ENCODE data around the gene MAPKBP1. TPM values are rescaled to one million over a fixed set of nuclear protein-coding genes. Genes with fewer than 3 reads are reported as not detected.

Gene MAPKBP1
- total RNA-seq, 2 donors from 2014 or later, result 35.8 to 37.0 TPM

DNA sequence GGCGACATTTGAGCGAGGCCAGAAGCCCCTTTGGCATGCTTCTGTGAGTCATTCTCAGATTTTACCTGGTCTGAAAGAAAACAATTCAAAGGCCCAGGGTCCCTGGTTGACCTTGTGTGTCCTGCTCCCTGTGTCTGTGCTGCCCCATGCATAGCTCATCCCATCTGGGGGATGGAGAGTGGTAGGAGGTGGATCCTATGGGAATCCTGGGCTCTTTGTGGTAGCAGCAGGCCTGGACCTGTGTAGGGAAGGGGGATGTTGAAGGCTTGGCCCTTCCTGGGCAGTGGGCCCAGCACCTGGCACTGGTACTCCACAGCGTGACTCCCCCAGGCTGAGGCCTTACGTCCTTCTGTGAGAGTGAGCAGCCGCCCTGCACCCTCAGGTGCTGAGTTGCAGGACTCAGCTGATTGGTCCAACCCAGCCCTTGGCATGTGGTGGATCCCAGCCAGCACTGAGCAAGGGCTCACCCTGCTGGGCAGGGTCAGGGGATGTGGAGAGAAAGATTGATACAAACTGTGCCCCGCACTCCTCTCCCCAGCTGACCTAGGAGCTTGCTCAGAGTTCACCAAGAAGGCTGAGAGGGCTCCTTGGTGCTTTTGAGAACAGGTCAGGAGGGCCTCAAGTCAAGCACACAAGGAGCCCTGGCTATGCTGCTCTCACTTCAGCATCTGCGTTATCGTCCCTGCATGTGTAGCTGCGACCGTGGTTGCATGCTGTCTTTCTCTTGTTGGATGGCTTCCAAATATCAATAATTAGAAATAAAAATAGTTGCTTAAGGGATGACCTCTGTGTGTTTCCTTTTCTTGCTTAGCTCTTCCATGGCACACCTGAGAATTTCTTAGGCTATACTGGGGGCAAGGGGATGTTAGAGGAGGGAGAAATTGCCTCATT lies 32.3 kb downstream of the MAPKBP1 start:
- H3K4me1 ChIP-seq (ENCODE audit: control insufficient read depth in 1 of 2, low read depth in 2 of 2), result peaks cover 0 to 20% of the 10 kb centered on the region in 2 donors
- no peak overlapping the region for H3K27ac ChIP-seq

DNA sequence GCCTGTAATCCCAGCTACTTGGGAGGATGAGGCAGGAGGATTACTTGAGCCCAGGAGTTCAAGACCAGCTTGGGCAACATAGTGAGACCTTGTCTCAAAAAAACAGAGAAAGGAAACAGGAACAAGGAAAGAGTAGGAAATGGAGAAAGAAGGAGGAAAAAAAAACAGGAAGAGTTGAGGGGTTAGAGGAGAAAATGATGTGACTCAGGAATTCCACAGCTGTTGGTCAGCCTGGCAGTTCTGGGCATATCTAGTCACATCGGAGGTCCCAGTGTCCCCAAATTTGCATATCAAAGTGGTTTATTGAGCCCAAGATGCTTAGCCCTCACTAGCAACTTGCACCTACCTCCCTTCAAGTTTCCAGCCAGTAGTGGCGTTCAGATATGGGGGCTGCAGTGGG lies 34.8 kb downstream of the MAPKBP1 start:
- Histone ChIP-seq H3K27me3 (replicated peaks; ENCODE audit: insufficient read depth) (no peaks in the 10 kb centered on the region), H3K4me3 (no peak overlapping the region), H3K27ac (no peak overlapping the region), H3K4me1 (ENCODE audit: control insufficient read depth in 1 of 2, low read depth in 2 of 2) (peaks cover 0 to 16% of the 10 kb centered on the region in 2 donors), H3K36me3 (peaks cover 13% of the 10 kb centered on the region), H3K9me3 (no peaks in the 10 kb centered on the region)
- TF ChIP-seq, protein P1, sequence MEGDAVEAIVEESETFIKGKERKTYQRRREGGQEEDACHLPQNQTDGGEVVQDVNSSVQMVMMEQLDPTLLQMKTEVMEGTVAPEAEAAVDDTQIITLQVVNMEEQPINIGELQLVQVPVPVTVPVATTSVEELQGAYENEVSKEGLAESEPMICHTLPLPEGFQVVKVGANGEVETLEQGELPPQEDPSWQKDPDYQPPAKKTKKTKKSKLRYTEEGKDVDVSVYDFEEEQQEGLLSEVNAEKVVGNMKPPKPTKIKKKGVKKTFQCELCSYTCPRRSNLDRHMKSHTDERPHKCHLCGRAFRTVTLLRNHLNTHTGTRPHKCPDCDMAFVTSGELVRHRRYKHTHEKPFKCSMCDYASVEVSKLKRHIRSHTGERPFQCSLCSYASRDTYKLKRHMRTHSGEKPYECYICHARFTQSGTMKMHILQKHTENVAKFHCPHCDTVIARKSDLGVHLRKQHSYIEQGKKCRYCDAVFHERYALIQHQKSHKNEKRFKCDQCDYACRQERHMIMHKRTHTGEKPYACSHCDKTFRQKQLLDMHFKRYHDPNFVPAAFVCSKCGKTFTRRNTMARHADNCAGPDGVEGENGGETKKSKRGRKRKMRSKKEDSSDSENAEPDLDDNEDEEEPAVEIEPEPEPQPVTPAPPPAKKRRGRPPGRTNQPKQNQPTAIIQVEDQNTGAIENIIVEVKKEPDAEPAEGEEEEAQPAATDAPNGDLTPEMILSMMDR (IDR thresholded peaks at IDR 0.05), result no peak
- no peak for ATAC-seq (ENCODE audit: insufficient number of reproducible peaks, low FRiP score, low read depth)
- no peak for DNase-seq (ENCODE audit: low spot score)

More for the DNA sequence above, 32.3 kb downstream of the MAPKBP1 start:
- ATAC-seq (ENCODE audit: insufficient number of reproducible peaks, low FRiP score, low read depth) (no peak), DNase-seq (ENCODE audit: low spot score) (no peak)
- H3K27me3 ChIP-seq (replicated peaks; ENCODE audit: insufficient read depth), result no peaks in the 10 kb centered on the region
- H3K9me3 ChIP-seq, result no peaks in the 10 kb centered on the region
- no peak overlapping the region for H3K4me3 ChIP-seq
- TF ChIP-seq, protein P1 (IDR thresholded peaks at IDR 0.05), result no peak
- H3K36me3 ChIP-seq, result no peaks in the 10 kb centered on the region

- no peak for ATAC-seq (ENCODE audit: insufficient number of reproducible peaks, low FRiP score, low read depth)
- no peak for DNase-seq (ENCODE audit: low spot score)
- TF ChIP-seq, protein P1 (IDR thresholded peaks at IDR 0.05), result no peak
- Histone ChIP-seq H3K9me3 (no peaks in the 10 kb centered on the region), H3K4me3 (no peak overlapping the region), H3K4me1 (ENCODE audit: control insufficient read depth in 1 of 2, low read depth in 2 of 2) (peaks cover 0 to 10% of the 10 kb centered on the region in 2 donors), H3K36me3 (peaks cover 16% of the 10 kb centered on the region), H3K27me3 (replicated peaks; ENCODE audit: insufficient read depth) (no peaks in the 10 kb centered on the region), H3K27ac (no peak overlapping the region)
Measured at GRCh38 chr15:41809526-41810220, 35.4 kb downstream of the MAPKBP1 start.

- ATAC-seq (ENCODE audit: insufficient number of reproducible peaks, low FRiP score, low read depth) (no peak), DNase-seq (ENCODE audit: low spot score) (no peak)
- Histone ChIP-seq H3K9me3 (no peaks in the 10 kb centered on the region), H3K27me3 (replicated peaks; ENCODE audit: insufficient read depth) (no peaks in the 10 kb centered on the region), H3K4me3 (no peak overlapping the region), H3K27ac (no peak overlapping the region), H3K36me3 (peaks cover 25% of the 10 kb centered on the region), H3K4me1 (ENCODE audit: control insufficient read depth in 1 of 2, low read depth in 2 of 2) (no peaks in the 10 kb centered on the region)
- TF ChIP-seq, protein P1 (IDR thresholded peaks at IDR 0.05), result no peak
Measured at GRCh38 chr15:41810651-41811431, 36.6 kb downstream of the MAPKBP1 start.

Data from thoracic aorta (tissue), 2 donors.